Gastroesophageal sphincter (tissue), 4 donors: Measurements from ENCODE around the gene RBM18. TPM values are rescaled to one million over a fixed set of nuclear protein-coding genes. Genes with fewer than 3 reads are reported as not detected.

Experiments used
- ATAC-seq: fragments of 150-250 bp; one replicate; pipeline ENCODE4 v1.9.1; 2016; ENCODE audit warnings: mild to moderate bottlenecking, moderate library complexity
- H3K27ac ChIP-seq, 4 donors: fragments of 200-600 bp; sonication (generic) in 3 of 4; 1 replicate in 3 of 4; 2 replicates in 1 of 4; pipeline ENCODE4 v1.5.1; 2016 to 2019
- H3K27me3 ChIP-seq: fragments of 200-600 bp; sonication (generic); one replicate; pipeline ENCODE4 v1.5.1; 2019
- H3K36me3 ChIP-seq, 2 donors: fragments of 200-600 bp; sonication (generic); one replicate each; pipeline ENCODE4 v1.5.1; 2019; ENCODE audit warnings: control low read depth in 1 of 2
- H3K4me1 ChIP-seq, 3 donors: fragments of 200-600 bp; sonication (generic); 1 replicate in 2 of 3; 2 replicates in 1 of 3; pipeline ENCODE4 v1.5.1; 2016 to 2019; ENCODE audit warnings: control low read depth in 2 of 3
- H3K4me3 ChIP-seq, 2 donors: fragments of 200-600 bp; sonication (generic); one replicate each; pipeline ENCODE4 v1.5.1; 2019; ENCODE audit warnings: mild to moderate bottlenecking in 1 of 2, moderate library complexity in 1 of 2
- H3K9me3 ChIP-seq, 3 donors: fragments of 200-600 bp; sonication (generic); one replicate each; pipeline ENCODE4 v1.5.1; 2017 to 2019; ENCODE audit warnings: control low read depth in 2 of 3
- EP300 ChIP-seq: sonication (generic); formaldehyde crosslinking; IDR thresholded peaks from one replicate; pipeline ENCODE4 v1.6.1; 2017; ENCODE audit warnings: antibody characterized with exemption, mild to moderate bottlenecking
- POLR2A ChIP-seq, 2 donors: fragments of 450-650 bp; IDR thresholded peaks; one replicate each; pipeline ENCODE4 v1.6.1; 2017; ENCODE audit warnings: antibody characterized with exemption in 2 of 2, mild to moderate bottlenecking in 2 of 2, moderate library complexity in 1 of 2
- POLR2AphosphoS5 ChIP-seq: sonication (generic); formaldehyde crosslinking; IDR thresholded peaks from one replicate; pipeline ENCODE4 v1.6.1; 2017; ENCODE audit warnings: antibody characterized with exemption
- WGBS, 2 donors: methylation state at CpG; one replicate each; pipeline ENCODE4 v1.1.5; 2018; ENCODE audit warnings: low coverage in 1 of 2; 5-methylcytosine and 5-hydroxymethylcytosine counted together
- total RNA-seq, 4 donors: library from RNA; depleted of rRNA; stranded (reverse); fragments of >200 nt; gene quantifications; one replicate each; pipeline ENCODE4 v1.1.0, GENCODE V29; 2016
- TF ChIP-seq, protein P1 (sequence below), 4 experiments: fragments of 200-600 bp in 2 of 4; fragments of 450-650 bp in 2 of 4; sonication (generic) in 1 of 4; IDR thresholded peaks; one replicate each; pipeline ENCODE4 v1.5.1; 2017 to 2019; ENCODE audit warnings: antibody characterized with exemption in 4 of 4, mild to moderate bottlenecking in 2 of 4, moderate library complexity in 2 of 4

Gene RBM18
- total RNA-seq, 4 donors from 2014 or later, result 11.0 to 21.5 (median 18.1) TPM

DNA sequence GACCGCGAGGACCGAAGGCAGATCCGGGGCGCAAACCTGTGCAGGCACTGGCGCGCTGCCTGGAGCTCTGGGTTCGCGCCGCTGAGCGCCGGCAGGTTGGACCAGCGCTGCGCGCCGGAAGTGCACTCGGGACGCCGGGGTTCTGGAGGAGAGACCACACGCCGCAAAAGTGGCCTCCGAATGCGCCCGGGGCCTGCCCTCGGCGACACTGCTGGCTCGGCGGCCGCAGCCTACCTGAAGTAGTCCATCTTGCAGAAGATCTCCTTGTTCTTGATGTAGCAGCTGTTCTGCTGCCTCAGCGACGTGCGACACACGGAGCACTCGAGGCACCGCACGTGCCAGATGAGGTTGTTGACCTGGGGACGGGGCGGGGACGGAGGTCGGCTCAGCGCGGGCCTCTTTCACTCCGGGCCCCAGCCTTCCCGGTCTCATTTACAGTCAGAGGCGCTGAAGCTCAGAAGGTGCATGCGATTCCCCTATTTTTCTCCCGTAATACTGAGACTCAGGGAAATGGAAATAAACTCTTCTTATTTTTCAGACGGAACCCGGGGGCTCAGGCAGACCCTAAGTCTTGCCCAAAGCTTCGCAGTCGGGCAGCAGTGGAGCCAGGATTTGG lies 38.4 kb downstream of the RBM18 start:
- Histone ChIP-seq H3K4me1 (peaks cover 0 to 41% (median 19%) of the 10 kb centered on the region in 3 donors), H3K27me3 (peaks cover 100% of the 10 kb centered on the region), H3K9me3 (no peaks in the 10 kb centered on the region), H3K4me3 (peak overlapping the region in 1 of 2 donors; percentile 53), H3K36me3 (no peaks in the 10 kb centered on the region), H3K27ac (no peak overlapping the region)
- TF ChIP-seq, protein P1, sequence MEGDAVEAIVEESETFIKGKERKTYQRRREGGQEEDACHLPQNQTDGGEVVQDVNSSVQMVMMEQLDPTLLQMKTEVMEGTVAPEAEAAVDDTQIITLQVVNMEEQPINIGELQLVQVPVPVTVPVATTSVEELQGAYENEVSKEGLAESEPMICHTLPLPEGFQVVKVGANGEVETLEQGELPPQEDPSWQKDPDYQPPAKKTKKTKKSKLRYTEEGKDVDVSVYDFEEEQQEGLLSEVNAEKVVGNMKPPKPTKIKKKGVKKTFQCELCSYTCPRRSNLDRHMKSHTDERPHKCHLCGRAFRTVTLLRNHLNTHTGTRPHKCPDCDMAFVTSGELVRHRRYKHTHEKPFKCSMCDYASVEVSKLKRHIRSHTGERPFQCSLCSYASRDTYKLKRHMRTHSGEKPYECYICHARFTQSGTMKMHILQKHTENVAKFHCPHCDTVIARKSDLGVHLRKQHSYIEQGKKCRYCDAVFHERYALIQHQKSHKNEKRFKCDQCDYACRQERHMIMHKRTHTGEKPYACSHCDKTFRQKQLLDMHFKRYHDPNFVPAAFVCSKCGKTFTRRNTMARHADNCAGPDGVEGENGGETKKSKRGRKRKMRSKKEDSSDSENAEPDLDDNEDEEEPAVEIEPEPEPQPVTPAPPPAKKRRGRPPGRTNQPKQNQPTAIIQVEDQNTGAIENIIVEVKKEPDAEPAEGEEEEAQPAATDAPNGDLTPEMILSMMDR (IDR thresholded peaks at IDR 0.05), result no peak
- TF ChIP-seq EP300 (no peak), POLR2A (IDR thresholded peaks at IDR 0.05) (no peak)
- no peak for ATAC-seq
- WGBS, 2 donors, result 13% methylated on average over 22 of the region's 51 CpGs; no CpG with 5 or more reads in 1 of the 2 donors

DNA sequence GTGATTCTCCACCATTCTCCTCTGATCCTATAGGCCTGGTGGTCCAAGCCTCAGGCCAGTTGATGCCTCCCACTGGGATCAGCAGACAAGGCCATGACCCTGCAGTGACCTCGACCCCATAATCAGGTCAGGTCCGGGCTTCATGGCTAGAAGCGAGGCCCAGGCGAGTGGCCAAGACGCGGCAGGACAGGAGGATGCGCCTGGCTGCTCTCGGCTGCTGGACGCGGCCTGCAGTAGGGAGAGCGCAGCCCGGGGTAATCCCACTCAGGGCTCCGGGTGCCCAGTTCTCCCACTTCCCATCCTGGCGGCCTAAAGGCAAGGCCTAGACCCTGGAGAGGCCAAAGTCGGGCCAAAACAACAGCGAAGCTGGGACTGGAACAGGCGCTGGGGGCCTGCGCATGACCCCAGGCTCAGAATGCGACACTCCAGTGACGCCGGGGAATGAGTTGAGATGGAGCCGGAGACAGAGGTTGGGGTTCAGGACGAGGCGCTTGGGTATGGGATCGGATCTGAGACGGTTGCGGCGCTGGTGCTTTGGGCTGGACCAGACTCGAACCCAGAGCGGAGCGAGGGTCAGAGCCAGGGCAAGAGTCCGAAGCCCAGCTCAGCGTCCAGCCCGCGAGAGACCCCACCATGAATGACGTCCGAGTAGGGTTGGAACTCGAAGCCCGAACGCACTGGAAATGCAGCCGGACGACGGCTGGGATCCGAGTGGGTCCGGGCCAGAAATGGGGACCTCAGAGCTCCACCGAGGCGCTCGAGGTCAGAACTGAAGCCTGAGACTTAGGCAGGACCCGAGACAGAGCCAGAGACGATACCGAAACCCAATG lies 39.1 kb downstream of the RBM18 start:
- H3K9me3 ChIP-seq, result no peaks in the 10 kb centered on the region
- 33% methylated on average over 10 of the region's 51 CpGs; no CpG with 5 or more reads in 1 of the 2 donors for WGBS, 2 donors
- H3K36me3 ChIP-seq, result no peaks in the 10 kb centered on the region
- TF ChIP-seq, protein P1 (IDR thresholded peaks at IDR 0.05), result no peak
- TF ChIP-seq POLR2AphosphoS5, result no peak
- TF ChIP-seq EP300, result no peak
- TF ChIP-seq POLR2A (IDR thresholded peaks at IDR 0.05), result no peak
- H3K4me1 ChIP-seq, result peaks cover 0 to 48% (median 19%) of the 10 kb centered on the region in 3 donors
- H3K4me3 ChIP-seq, result peak overlapping the region in 1 of 2 donors; percentile 53
- H3K27ac ChIP-seq, result no peak overlapping the region
- no peak for ATAC-seq
- H3K27me3 ChIP-seq, result peaks cover 100% of the 10 kb centered on the region

DNA sequence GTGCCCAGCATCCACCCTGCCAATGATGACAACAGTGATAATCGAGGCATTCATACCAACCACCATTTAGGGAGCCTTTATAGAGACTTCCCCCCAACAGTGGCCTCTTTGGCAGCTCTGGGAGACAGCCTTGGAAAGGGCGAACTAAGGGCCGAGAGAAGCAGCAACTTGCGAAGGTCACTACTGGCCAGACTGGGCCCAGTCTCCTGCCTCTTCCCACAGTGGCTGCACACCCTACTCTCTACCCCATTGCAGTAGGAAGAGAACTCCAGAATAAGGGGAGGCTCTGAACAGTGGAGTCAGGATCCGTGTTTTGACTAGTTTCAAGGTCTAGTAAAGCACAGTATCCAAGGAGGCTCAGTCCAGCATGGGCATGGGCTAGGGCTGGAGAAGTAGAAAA lies 41.2 kb downstream of the RBM18 start:
- H3K36me3 ChIP-seq, result no peaks in the 10 kb centered on the region
- TF ChIP-seq, protein P1 (IDR thresholded peaks at IDR 0.05), result no peak
- TF ChIP-seq POLR2AphosphoS5 (no peak), POLR2A (IDR thresholded peaks at IDR 0.05) (no peak), EP300 (no peak)
- WGBS, 2 donors, result 76 to 100% methylated on average over 1 to 4 of the region's 5 CpGs
- H3K27ac ChIP-seq, result no peak overlapping the region
- peaks cover 0 to 60% (median 28%) of the 10 kb centered on the region in 3 donors for H3K4me1 ChIP-seq
- no peaks in the 10 kb centered on the region for H3K9me3 ChIP-seq
- H3K27me3 ChIP-seq, result peaks cover 100% of the 10 kb centered on the region
- no peak overlapping the region for H3K4me3 ChIP-seq
- ATAC-seq, result no peak

DNA sequence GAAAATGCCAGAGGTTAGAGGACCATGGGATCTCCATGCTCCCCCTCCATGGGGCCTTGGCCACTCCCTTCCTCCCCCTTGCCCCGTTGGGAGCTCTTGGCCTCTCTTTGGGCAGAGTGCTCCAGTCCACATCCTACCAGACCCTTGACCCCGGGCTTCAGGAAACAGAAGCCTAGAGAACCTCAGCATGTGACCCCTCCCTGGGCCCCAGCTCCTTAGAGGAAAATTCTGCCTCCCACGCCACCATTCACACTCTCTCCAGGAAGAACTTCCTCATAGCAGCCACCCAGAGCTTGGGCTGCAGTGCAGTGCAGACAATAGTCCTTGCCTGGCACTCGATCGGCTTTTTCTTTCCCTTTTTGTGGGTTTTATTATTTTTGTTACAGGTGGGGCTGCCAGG lies 41.8 kb downstream of the RBM18 start:
- ATAC-seq, result no peak
- WGBS, 2 donors, result 50% methylated on average over 3 of the region's 5 CpGs; no CpG with 5 or more reads in 1 of the 2 donors
- H3K9me3 ChIP-seq, result no peaks in the 10 kb centered on the region
- H3K4me1 ChIP-seq, result peaks cover 0 to 53% (median 22%) of the 10 kb centered on the region in 3 donors
- H3K27ac ChIP-seq, result no peak overlapping the region
- H3K36me3 ChIP-seq, result no peaks in the 10 kb centered on the region
- TF ChIP-seq POLR2A (IDR thresholded peaks at IDR 0.05), result no peak
- TF ChIP-seq EP300, result no peak
- TF ChIP-seq, protein P1 (IDR thresholded peaks at IDR 0.05), result no peak
- TF ChIP-seq POLR2AphosphoS5, result no peak
- H3K4me3 ChIP-seq, result no peak overlapping the region
- peaks cover 100% of the 10 kb centered on the region for H3K27me3 ChIP-seq
